ENCODE data around the gene KRTAP20-4. TPM values are rescaled to one million over a fixed set of nuclear protein-coding genes. Genes with fewer than 3 reads are reported as not detected.

Gene KRTAP20-4
- total RNA-seq, 2 donors from 2014 or later, result not detected

GRCh38 chr21:30625449-30626165 is 5.2 kb downstream of the KRTAP20-4 start:
- TF ChIP-seq CTCF (IDR thresholded peaks at IDR 0.05), result no peak
- Histone ChIP-seq H3K36me3 (no peaks in the 10 kb centered on the region), H3K4me1 (no peaks in the 10 kb centered on the region), H3K4me3 (no peak overlapping the region), H3K9ac (ENCODE audit: low read depth in 2 of 2, low read length in 2 of 2) (no peak overlapping the region), H3K27me3 (no peaks in the 10 kb centered on the region), H3K9me3 (no peaks in the 10 kb centered on the region), H3K27ac (no peak overlapping the region)
- DNase-seq, result no peak
- intact Hi-C loops (cut with DNase I), result no loop called here

- H3K9me3 ChIP-seq, result no peaks in the 10 kb centered on the region
- no peak for TF ChIP-seq CTCF (IDR thresholded peaks at IDR 0.05)
Observed at GRCh38 chr21:30628109-30628508, 7.7 kb downstream of the KRTAP20-4 start.

GRCh38 chr21:30629200-30629599 is 8.8 kb downstream of the KRTAP20-4 start:
- no peak overlapping the region for H3K27ac ChIP-seq
- intact Hi-C loops (cut with DNase I), result no loop called here
- TF ChIP-seq CTCF (IDR thresholded peaks at IDR 0.05), result no peak

More at GRCh38 chr21:30628109-30628508, 7.7 kb downstream of the KRTAP20-4 start:
- DNase-seq, result no peak
- no peaks in the 10 kb centered on the region for H3K27me3 ChIP-seq
- H3K9ac ChIP-seq (ENCODE audit: low read depth in 2 of 2, low read length in 2 of 2), result no peak overlapping the region
- intact Hi-C loops (cut with DNase I), result no loop called here
- H3K4me3 ChIP-seq, result no peak overlapping the region
- H3K27ac ChIP-seq, result no peak overlapping the region
- no peaks in the 10 kb centered on the region for H3K36me3 ChIP-seq
- H3K4me1 ChIP-seq, result no peaks in the 10 kb centered on the region

GRCh38 chr21:30634906-30635305 is 14.5 kb downstream of the KRTAP20-4 start, which contains the start of gene KRTAP20-2:
KRTAP20-2 (plus strand) TSS chr21:30635206; CDS start chr21:30635264, 58 bp downstream.
- no peak for DNase-seq
- TF ChIP-seq CTCF (IDR thresholded peaks at IDR 0.05), result no peak
- intact Hi-C loops (cut with DNase I), result no loop called here
- H3K27ac ChIP-seq, result no peak within 1 kb of the TSS
- no peak within 1 kb of the TSS for H3K9ac ChIP-seq (ENCODE audit: low read depth in 2 of 2, low read length in 2 of 2)
- no peak within 1 kb of the TSS for H3K4me3 ChIP-seq
- H3K9me3 ChIP-seq, result no peaks in the 10 kb centered on the region
- no peaks in the 10 kb centered on the region for H3K4me1 ChIP-seq
- H3K27me3 ChIP-seq, result no peaks in the 10 kb centered on the region
- no peaks in the 10 kb centered on the region for H3K36me3 ChIP-seq

More at GRCh38 chr21:30629200-30629599, 8.8 kb downstream of the KRTAP20-4 start:
- Histone ChIP-seq H3K36me3 (no peaks in the 10 kb centered on the region), H3K4me1 (no peaks in the 10 kb centered on the region), H3K27me3 (no peaks in the 10 kb centered on the region), H3K9me3 (no peaks in the 10 kb centered on the region), H3K9ac (ENCODE audit: low read depth in 2 of 2, low read length in 2 of 2) (no peak overlapping the region), H3K4me3 (no peak overlapping the region)
- DNase-seq, result no peak

GRCh38 chr21:30638686-30639085 is 18.3 kb downstream of the KRTAP20-4 start:
- TF ChIP-seq CTCF (IDR thresholded peaks at IDR 0.05), result no peak
- DNase-seq, result no peak
- Histone ChIP-seq H3K27me3 (no peaks in the 10 kb centered on the region), H3K4me3 (no peak overlapping the region), H3K4me1 (no peaks in the 10 kb centered on the region), H3K9me3 (no peaks in the 10 kb centered on the region), H3K27ac (no peak overlapping the region), H3K36me3 (no peaks in the 10 kb centered on the region), H3K9ac (ENCODE audit: low read depth in 2 of 2, low read length in 2 of 2) (no peak overlapping the region)
- intact Hi-C loops (cut with DNase I), result no loop called here
